22Rv1 (cell line): ENCODE data around the gene DMAC2L.
A peak's percentile ranks its signal among the peaks of the same experiment; 100 is the strongest.
"Not testable (repeated sequence)": the region's sequence is repeated elsewhere in the genome, so short reads cannot be mapped to it uniquely, and the experiment has no call there.

Experiments
- H3K27ac ChIP-seq: fragments of 450-650 bp; 2 replicates; pipeline ENCODE4 v1.5.1; 2017
- ZFX ChIP-seq: fragments of 450-650 bp; IDR thresholded peaks from 2 replicates; pipeline ENCODE4 v1.6.1; 2017; ENCODE audit warnings: antibody characterized with exemption, borderline replicate concordance
- TF ChIP-seq, protein P1 (sequence below): fragments of 450-650 bp; IDR thresholded peaks from 2 replicates; pipeline ENCODE4 v1.5.1; 2017; ENCODE audit warnings: mild to moderate bottlenecking

DMAC2L gene

DNA sequence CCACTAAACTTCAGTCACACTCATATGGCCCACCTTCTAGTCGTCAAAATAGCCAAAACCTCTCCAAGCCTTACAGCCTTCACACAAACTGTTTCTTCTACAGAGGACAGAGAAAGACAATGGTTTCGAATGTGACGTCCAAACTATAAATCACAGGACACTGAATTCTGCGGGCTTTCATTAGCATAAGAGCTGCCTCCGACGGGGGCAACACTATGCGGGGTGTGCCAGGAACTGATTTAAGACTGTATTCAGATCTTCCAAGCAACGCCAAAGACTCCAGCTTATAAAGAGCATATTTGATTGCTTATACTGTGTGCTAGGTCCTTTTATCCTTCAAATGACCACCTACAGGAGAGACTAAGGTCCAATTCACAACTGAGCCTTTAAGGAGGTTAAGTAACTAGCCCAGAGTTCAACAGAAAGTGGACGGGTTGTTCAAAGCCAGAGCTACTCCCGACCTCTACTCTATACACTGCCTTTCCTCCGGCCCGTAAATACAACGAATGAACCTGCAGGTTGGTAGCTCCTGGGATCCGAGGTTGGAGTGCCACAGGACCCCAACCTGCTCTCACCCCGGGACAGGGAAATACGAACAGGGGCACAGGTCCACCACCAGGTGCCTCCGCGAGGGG is 670 bp upstream of the DMAC2L start:
- H3K27ac ChIP-seq, result peak overlapping the region; percentile 86
- TF ChIP-seq ZFX, result no peak
- TF ChIP-seq, protein P1, sequence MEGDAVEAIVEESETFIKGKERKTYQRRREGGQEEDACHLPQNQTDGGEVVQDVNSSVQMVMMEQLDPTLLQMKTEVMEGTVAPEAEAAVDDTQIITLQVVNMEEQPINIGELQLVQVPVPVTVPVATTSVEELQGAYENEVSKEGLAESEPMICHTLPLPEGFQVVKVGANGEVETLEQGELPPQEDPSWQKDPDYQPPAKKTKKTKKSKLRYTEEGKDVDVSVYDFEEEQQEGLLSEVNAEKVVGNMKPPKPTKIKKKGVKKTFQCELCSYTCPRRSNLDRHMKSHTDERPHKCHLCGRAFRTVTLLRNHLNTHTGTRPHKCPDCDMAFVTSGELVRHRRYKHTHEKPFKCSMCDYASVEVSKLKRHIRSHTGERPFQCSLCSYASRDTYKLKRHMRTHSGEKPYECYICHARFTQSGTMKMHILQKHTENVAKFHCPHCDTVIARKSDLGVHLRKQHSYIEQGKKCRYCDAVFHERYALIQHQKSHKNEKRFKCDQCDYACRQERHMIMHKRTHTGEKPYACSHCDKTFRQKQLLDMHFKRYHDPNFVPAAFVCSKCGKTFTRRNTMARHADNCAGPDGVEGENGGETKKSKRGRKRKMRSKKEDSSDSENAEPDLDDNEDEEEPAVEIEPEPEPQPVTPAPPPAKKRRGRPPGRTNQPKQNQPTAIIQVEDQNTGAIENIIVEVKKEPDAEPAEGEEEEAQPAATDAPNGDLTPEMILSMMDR, result peak; percentile 79; the same call in 1 of the 2 replicates

DNA sequence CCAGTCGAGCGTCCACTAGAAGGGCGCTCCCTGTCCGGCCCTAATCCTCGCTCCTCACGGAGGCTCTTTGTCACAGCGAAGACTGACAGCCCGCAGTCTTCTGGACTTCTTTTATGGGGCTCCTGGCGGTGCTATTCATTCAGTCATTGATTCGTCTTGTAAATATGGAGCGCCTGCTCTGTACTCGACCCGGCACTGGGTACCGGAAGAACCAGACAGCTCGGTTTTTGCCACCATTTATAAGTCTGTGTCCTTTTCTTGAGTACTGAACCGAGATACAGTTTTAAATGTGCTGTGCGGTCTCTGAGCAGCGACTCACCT is 570 bp downstream of the DMAC2L start:
- H3K27ac ChIP-seq, result peak overlapping the region; percentile 86
- TF ChIP-seq, protein P1, result no peak
- no peak for TF ChIP-seq ZFX

DNA sequence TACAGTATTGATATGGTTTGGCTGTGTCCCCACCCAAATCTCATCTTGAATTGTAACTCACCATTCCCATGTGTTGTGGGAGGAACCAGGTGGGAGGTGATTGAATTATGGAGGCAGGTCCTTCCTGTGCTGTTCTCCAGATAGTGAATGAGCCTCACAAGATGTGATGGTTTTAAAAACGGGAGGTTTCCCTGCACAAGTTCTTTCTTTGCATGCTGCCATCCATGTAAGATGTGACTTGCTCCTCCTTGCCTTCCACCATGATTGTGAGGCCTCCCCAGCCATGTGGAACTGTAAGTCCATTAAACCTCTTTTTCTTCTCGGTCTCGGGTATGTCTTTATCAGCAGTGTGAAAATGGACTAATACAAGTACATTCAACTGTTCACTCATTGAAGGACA is 2.0 kb downstream of the DMAC2L start:
- H3K27ac ChIP-seq, result not testable (repeated sequence)

DNA sequence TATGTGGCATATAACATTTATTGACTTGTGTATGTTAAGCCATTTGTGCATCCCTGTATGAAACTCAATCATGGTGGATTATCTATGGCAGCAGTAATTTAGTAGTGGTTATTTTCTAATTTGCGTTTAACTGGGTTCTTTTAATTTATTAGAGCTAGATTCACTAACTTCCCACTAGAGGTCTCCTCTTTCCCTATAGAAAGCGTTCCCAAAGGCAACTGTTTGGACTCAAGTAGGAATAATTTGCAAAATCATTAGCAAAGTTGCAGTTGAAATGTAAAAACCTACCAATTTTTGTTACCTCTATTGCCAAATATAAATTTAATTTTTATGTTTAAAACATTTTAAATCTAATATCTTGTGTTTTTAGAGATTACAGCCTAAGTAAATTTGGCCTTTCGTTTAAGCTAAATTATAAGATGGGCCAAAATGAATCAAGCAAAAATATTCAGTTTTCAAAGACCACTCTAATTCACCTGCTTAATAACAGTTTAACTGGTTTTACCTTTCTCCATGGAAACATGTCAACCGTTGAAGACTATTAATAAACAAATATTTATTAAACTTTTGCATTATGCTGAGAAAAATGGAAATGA is 6.0 kb downstream of the DMAC2L start:
- no peak overlapping the region for H3K27ac ChIP-seq
- TF ChIP-seq ZFX, result no peak
- TF ChIP-seq, protein P1, result peak; percentile 82

DNA sequence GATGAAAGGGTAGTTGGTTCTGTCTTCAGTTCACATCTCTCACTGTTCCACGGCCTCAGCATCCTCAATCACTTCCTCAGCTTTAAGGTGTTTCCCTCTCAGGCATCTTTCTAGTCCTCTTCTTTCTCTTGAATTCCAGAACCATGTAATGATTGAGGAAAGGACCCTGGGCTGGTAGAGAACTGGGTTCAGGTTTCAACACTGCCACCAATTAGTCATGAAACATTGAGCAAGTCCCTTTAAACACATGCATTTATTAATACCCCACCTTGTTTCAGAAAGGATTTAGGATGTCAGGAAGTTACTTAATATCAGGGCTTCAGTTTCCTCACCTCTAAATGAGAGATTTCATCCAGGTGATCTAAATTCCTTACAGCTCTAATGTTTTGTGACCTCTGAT is 7.2 kb downstream of the DMAC2L start:
- TF ChIP-seq, protein P1, result no peak
- TF ChIP-seq ZFX, result no peak
- no peak overlapping the region for H3K27ac ChIP-seq

DNA sequence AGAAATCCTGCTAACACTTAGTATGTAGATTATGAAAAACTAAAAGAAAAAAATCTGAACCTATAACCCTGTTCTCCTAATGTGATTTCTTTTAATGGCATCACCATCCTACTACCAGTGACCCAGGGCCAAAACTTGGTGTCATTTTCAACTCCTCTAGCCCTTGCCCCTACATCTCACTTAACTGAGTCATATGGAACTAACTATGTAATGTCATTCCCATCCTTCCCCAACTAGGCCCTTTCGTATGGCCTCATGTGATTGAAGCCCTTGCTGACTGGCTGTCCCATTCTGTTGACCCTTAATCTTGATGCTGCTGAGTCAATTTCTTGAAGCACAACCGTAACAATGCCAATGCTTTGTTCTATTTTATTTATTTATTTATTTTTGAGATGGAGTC is 7.6 kb downstream of the DMAC2L start:
- H3K27ac ChIP-seq, result no peak overlapping the region
- no peak for TF ChIP-seq ZFX
- TF ChIP-seq, protein P1, result no peak

DNA sequence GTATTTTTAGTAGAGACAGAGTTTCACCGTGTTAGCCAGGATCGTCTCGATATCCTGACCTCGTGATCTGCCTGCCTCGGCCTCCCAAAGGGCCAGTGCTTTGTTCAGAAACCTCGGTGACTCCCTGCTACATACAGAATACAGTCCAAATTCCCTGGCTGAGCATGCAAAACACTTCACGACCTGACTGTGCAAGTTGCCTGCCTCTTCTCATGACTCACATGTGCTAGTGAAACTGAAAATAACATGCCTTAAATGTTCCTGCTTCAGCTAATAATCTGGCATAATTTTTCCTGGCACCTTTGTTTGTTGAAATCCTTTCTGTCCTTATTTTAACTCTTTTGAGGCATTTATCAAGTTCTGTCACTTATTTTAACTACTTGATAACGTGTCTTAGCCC is 8.2 kb downstream of the DMAC2L start:
- no peak overlapping the region for H3K27ac ChIP-seq

More for the DNA sequence above, 8.2 kb downstream of the DMAC2L start:
- TF ChIP-seq, protein P1, result no peak
- no peak for TF ChIP-seq ZFX
